Stimulated activated naive CD8-positive, alpha-beta T cell treated with anti-CD3 and anti-CD28 coated beads, Interleukin-15, Interleukin-2, amounts not matched to agents 100 ng/mL and 50 ng/mL, for 24 hours (primary cell): Measurements from ENCODE around the gene DYNC1H1.

Experiments
- H3K27ac Mint-ChIP-seq: one replicate; pipeline ENCODE4 v1.8.0; 2021; ENCODE audit warnings: mild to moderate bottlenecking, mixed read lengths
- H3K27me3 Mint-ChIP-seq: one replicate; pipeline ENCODE4 v1.8.0; 2021; ENCODE audit warnings: mixed read lengths
- H3K36me3 Mint-ChIP-seq: one replicate; pipeline ENCODE4 v1.8.0; 2021; ENCODE audit warnings: low read depth, mixed read lengths
- H3K4me1 Mint-ChIP-seq: one replicate; pipeline ENCODE4 v1.8.0; 2021; ENCODE audit warnings: low read depth, mixed read lengths
- H3K4me3 Mint-ChIP-seq: one replicate; pipeline ENCODE4 v1.8.0; 2021; ENCODE audit warnings: mild to moderate bottlenecking, mixed read lengths
- H3K9me3 Mint-ChIP-seq: one replicate; pipeline ENCODE4 v1.8.0; 2021; ENCODE audit warnings: mixed read lengths

The DYNC1H1 gene

GRCh38 chr14:102042699-102043098, 78.3 kb downstream of the DYNC1H1 start:
- Mint-ChIP-seq H3K27ac (no peak overlapping the region), H3K9me3 (no peaks in the 10 kb centered on the region), H3K4me1 (no peaks in the 10 kb centered on the region), H3K36me3 (peaks cover 61% of the 10 kb centered on the region), H3K27me3 (no peaks in the 10 kb centered on the region), H3K4me3 (no peak overlapping the region)

- Mint-ChIP-seq H3K27me3 (no peaks in the 10 kb centered on the region), H3K9me3 (no peaks in the 10 kb centered on the region), H3K36me3 (peaks cover 63% of the 10 kb centered on the region), H3K4me1 (no peaks in the 10 kb centered on the region), H3K4me3 (no peak overlapping the region), H3K27ac (no peak overlapping the region)
These were observed 79.1 kb downstream of the DYNC1H1 start for GRCh38 chr14:102043251-102044025.

- no peaks in the 10 kb centered on the region for H3K27me3 Mint-ChIP-seq
- no peaks in the 10 kb centered on the region for H3K4me1 Mint-ChIP-seq
- no peak overlapping the region for H3K27ac Mint-ChIP-seq
- H3K4me3 Mint-ChIP-seq, result no peak overlapping the region
- peaks cover 61% of the 10 kb centered on the region for H3K36me3 Mint-ChIP-seq
- H3K9me3 Mint-ChIP-seq, result no peaks in the 10 kb centered on the region
These were observed 80.2 kb downstream of the DYNC1H1 start for GRCh38 chr14:102044566-102044965.

GRCh38 chr14:102046337-102047278, 82.2 kb downstream of the DYNC1H1 start:
- Mint-ChIP-seq H3K27ac (no peak overlapping the region), H3K9me3 (no peaks in the 10 kb centered on the region)

GRCh38 chr14:102047808-102048540, 83.6 kb downstream of the DYNC1H1 start:
- Mint-ChIP-seq H3K4me3 (no peak overlapping the region), H3K36me3 (peaks cover 51% of the 10 kb centered on the region), H3K4me1 (no peaks in the 10 kb centered on the region), H3K27me3 (no peaks in the 10 kb centered on the region), H3K9me3 (no peaks in the 10 kb centered on the region), H3K27ac (no peak overlapping the region)

More at GRCh38 chr14:102046337-102047278, 82.2 kb downstream of the DYNC1H1 start:
- Mint-ChIP-seq H3K4me1 (no peaks in the 10 kb centered on the region), H3K36me3 (peaks cover 58% of the 10 kb centered on the region), H3K4me3 (no peak overlapping the region), H3K27me3 (no peaks in the 10 kb centered on the region)

GRCh38 chr14:102049258-102050025, 85.1 kb downstream of the DYNC1H1 start:
- Mint-ChIP-seq H3K4me3 (no peak overlapping the region), H3K27me3 (no peaks in the 10 kb centered on the region), H3K27ac (no peak overlapping the region), H3K36me3 (peaks cover 38% of the 10 kb centered on the region), H3K4me1 (no peaks in the 10 kb centered on the region), H3K9me3 (no peaks in the 10 kb centered on the region)

- no peaks in the 10 kb centered on the region for H3K4me1 Mint-ChIP-seq
- no peaks in the 10 kb centered on the region for H3K9me3 Mint-ChIP-seq
- no peaks in the 10 kb centered on the region for H3K27me3 Mint-ChIP-seq
- no peak overlapping the region for H3K4me3 Mint-ChIP-seq
- H3K27ac Mint-ChIP-seq, result no peak overlapping the region
- H3K36me3 Mint-ChIP-seq, result peaks cover 37% of the 10 kb centered on the region
These were observed 85.6 kb downstream of the DYNC1H1 start for GRCh38 chr14:102050026-102050405.

GRCh38 chr14:102050625-102051024, 86.3 kb downstream of the DYNC1H1 start:
- peaks cover 36% of the 10 kb centered on the region for H3K36me3 Mint-ChIP-seq

GRCh38 chr14:102052522-102052921, 88.1 kb downstream of the DYNC1H1 start:
- Mint-ChIP-seq H3K36me3 (peaks cover 34% of the 10 kb centered on the region), H3K9me3 (no peaks in the 10 kb centered on the region), H3K27ac (no peak overlapping the region), H3K4me1 (peaks cover 6% of the 10 kb centered on the region), H3K27me3 (no peaks in the 10 kb centered on the region), H3K4me3 (no peak overlapping the region)

More at GRCh38 chr14:102050625-102051024, 86.3 kb downstream of the DYNC1H1 start:
- H3K4me1 Mint-ChIP-seq, result no peaks in the 10 kb centered on the region
- H3K4me3 Mint-ChIP-seq, result no peak overlapping the region
- H3K27me3 Mint-ChIP-seq, result no peaks in the 10 kb centered on the region
- no peaks in the 10 kb centered on the region for H3K9me3 Mint-ChIP-seq
- no peak overlapping the region for H3K27ac Mint-ChIP-seq

GRCh38 chr14:102055181-102055901, 91.0 kb downstream of the DYNC1H1 start:
- Mint-ChIP-seq H3K27ac (peak overlapping the region; percentile 38), H3K4me1 (peaks cover 14% of the 10 kb centered on the region), H3K27me3 (no peaks in the 10 kb centered on the region), H3K9me3 (no peaks in the 10 kb centered on the region), H3K4me3 (no peak overlapping the region), H3K36me3 (peaks cover 11% of the 10 kb centered on the region)

GRCh38 chr14:102056694-102057442, 92.5 kb downstream of the DYNC1H1 start:
- H3K27me3 Mint-ChIP-seq, result no peaks in the 10 kb centered on the region
- no peak overlapping the region for H3K27ac Mint-ChIP-seq
- H3K36me3 Mint-ChIP-seq, result peaks cover 5% of the 10 kb centered on the region
- peaks cover 14% of the 10 kb centered on the region for H3K4me1 Mint-ChIP-seq
- no peak overlapping the region for H3K4me3 Mint-ChIP-seq
- H3K9me3 Mint-ChIP-seq, result no peaks in the 10 kb centered on the region

- Mint-ChIP-seq H3K27me3 (no peaks in the 10 kb centered on the region), H3K9me3 (no peaks in the 10 kb centered on the region), H3K4me1 (peaks cover 14% of the 10 kb centered on the region), H3K4me3 (no peak overlapping the region), H3K27ac (no peak overlapping the region), H3K36me3 (peaks cover 3% of the 10 kb centered on the region)
These were observed 93.2 kb downstream of the DYNC1H1 start for GRCh38 chr14:102057480-102058114.

GRCh38 chr14:102058146-102058545, 93.8 kb downstream of the DYNC1H1 start:
- H3K9me3 Mint-ChIP-seq, result no peaks in the 10 kb centered on the region
- H3K27ac Mint-ChIP-seq, result no peak overlapping the region
- no peak overlapping the region for H3K4me3 Mint-ChIP-seq
- no peaks in the 10 kb centered on the region for H3K36me3 Mint-ChIP-seq
- H3K4me1 Mint-ChIP-seq, result peaks cover 14% of the 10 kb centered on the region
- no peaks in the 10 kb centered on the region for H3K27me3 Mint-ChIP-seq
